ENCODE data around the gene LCA5L.
A peak's percentile ranks its signal among the peaks of the same experiment; 100 is the strongest.
"Not testable (repeated sequence)": the region's sequence is repeated elsewhere in the genome, so short reads cannot be mapped to it uniquely, and the experiment has no call there.

Gene LCA5L

DNA sequence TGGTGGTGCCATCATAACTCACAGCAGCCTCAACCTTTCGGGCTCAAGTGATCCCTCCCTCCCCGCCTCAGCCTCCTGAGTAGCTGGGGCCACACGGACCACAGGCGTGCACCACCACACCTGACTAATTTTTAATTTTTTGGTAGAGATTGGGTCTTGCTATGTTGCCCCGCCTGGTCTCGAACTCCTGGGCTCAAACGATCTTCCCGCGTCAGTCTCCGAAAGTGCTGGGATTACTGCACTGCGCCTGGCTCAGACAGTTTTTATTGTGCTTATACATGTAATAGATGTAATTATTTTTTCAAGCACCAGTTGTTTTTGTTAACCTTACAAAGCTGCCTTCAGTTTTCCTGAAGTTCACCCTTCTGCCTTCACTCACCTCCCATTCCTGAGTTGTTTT lies 58.7 kb downstream of the LCA5L start:
- no peak for DNase-seq

DNA sequence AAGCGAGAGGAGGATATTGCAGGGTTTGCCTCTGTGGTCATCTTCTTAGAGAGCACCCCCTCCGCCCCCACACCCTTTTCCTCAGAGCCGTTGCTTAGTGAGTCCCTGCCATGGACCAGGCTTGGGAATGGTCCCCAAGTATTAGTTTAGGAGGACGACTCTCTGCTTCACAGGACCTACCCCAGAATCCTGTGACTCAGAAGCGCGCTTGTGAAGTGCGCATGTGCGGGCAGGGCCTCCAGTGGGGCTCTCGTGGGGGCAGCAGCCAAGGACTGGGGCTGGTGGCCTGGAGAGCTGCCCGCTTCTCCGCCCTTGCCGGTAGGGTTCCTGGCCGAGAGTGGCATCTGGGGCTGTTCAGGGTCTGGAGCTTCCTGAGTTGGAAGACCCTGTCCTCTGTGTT lies 59.4 kb downstream of the LCA5L start:
- peak; percentile 46 for DNase-seq

DNA sequence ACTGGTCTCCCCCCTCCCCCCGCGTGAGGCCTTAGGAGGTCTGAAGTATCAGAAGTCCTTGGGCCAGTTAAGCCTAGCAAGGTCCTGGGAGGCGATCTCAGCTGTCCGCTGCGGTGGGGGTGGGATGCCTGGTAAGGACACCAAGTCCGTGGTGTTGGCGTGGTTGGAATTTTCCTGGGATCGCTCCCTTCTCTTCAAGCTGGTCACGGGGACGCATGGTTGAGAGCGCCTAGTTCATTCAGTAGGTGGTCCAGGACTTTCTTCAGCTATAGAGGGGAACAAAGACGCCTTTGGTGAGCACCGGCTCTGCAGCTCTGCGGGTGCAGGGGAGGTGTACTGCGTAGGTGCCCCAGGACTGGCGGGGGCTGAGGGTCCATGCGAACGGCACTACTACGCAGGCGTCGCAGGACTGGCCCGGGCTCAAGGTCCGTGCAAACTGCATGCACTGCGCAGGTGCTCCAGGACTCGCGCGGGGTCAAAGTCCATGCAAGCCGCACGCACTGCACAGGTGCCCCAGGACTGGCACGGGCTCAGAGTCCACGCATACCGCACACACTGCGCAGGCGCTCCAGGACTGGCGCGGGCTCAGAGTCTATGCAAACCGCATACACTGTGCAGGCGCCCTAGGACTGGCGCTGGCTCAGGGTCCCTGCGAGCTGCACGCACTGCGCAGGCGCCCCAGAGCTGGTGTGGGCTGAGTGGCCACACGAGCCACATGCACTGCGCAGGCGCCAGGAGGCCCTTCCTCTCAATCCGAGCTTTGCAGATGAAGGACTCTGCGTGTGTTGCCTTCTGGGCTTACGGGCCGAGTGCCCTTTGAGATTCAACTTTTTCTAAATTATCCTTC lies 60.1 kb downstream of the LCA5L start:
- peak; percentile 83 for DNase-seq

DNA sequence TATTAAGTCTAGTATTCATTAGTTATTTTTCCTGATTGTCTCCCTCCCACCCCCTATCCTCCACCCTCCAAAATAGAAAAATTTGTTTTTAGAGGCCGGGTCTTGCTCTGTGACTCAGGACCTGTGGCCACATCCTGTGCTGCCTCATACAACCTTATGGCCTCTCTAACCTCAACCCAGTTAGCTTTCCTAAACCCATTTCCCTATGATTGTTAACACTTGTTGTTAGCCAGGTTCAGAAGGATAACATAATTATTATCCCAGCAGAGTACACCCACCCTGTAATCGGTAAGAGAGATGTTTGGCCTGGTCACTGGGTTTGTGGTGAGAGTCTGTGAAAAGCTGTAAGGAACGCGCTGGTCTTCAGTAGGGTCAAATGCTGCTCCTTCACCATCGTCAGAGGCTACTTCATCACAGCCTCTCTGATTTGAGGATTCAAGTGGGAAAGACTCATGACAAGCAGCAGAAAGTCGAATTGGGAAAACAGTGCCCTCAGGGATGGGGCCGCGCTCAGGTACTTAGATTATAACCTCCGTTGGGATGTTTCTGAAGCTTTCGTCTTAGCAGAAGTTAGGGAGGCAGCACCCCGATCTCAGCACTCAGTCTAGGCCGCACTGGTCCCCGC lies 60.8 kb downstream of the LCA5L start:
- DNase-seq: no peak

DNA sequence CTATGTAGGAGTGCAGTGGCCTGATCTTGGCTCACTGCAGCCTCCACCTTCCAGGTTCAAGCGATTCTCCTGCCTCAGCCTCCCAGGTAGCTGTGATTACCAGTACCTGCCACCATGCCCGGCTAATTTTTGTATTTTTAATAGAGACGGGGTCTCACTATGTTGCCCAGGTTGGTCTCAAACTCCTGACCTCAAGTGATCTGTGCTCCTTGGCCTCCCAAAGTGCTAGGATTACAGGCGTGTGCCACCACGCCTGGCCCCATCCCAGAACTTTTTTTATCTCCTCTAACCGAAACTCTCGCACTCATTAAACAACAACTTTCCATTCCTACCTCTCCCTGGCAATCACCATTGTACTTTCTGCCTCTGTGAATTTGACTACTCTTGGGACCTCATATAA lies 63.5 kb downstream of the LCA5L start:
- DNase-seq: not testable (repeated sequence)

DNA sequence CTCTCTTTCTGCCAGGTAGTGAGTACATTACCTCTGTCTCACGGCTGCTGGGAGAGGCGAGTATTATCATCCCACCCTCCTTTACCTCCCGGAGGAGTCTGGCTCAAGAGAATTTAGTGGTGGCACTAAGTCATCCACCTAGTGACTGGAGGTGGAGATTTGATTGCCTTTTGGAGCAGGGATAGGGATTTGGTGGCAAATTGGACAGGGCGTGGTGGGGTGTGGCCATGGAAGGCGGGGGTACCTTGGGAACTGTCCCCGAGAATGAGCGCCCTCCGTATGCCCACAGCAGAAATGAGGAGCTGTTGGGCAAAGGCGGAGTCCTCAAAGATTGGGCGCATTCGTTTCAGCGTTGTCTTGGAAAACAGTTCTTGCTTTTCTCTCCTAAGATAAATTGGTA lies 64.6 kb downstream of the LCA5L start:
- no peak for DNase-seq

DNA sequence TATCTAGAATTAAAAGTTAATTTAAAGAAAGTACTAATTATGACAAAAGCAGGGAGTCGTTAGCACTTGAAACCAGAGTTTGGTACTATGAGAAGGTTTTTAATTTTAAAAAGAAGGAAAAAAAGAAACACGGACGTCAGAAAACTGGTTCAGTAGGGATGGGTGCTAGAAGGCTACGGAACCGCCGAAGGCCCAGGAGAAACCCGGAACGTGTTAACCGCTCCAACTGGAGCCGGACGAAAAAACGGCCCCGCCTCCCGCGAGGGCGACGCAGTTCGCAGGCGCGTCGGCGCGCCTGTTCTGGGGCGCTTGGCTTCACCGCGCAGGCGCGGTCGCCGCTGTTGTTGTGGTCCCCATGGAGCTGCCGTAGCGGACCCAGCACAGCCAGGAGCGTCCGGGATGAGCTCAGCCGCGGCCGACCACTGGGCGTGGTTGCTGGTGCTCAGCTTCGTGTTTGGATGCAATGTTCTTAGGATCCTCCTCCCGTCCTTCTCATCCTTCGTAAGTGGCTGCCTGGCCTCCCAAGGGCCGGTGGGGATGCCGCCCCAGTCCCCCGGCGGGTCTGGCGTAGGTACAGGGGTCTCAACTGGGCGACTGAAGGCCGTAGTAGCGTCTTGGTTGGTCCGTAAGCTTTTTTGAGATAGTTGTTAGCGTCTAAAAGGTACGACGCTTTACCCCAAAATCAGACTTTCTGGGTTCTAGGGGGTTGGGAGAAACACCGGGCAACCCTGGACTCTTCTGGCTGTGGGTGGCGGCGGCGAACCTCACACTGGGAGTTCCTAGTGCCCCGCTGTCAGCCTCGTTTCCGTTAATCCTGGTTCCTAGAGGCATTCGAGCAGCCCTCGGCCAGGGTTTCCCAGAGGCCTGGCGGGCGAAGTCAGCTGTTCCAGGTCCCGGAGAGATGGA lies 65.3 kb downstream of the LCA5L start:
- peak; percentile 97 for DNase-seq

DNA sequence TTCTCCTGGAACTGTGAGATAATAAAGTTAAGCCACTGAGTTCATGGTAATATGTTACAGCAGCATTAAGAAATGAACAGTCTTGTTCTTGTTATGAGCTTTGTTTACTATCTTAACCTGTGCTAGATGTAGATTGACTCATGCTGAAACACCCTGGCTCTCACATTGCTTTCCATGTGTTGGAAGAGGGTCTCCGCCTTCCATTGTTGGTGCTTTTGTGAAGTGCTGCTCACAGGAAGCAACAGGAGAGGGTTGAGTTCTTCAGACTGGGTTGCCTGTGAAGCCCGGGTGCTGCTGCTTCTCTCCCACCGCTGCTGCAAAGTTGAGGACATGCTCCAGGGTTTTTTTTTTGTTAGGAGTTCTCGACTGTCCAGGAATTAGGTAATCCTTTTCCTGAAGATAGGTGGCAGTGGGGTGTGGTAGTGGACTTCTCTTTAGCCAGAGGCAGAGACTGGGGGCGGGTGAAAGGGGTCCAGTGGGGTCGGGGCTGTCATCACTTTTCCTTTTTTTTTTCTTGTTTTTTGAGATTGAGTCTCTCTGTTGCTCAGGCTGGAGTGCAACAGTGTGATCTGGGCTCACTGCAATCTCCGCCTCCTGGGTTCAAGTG lies 68.0 kb downstream of the LCA5L start:
- DNase-seq: no peak

DNA sequence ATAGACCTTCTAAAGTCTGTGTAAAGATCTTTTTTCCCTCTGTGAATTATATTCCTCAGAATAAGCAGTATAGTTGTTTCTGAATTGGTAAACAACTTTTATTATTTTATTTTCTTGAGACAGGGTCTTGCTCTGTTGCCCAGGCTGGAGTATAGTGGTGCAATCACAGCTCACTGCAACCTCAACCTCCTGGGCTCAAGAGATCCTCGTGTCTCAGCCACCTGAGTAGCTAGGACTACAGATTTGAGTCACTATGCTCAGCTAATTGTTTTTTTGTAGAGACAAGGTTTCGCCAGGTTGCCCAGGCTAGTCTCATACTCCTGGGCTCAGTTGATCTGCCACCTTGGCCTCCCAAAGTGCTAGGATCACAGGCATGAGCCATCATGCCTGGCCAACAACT lies 70.1 kb downstream of the LCA5L start:
- DNase-seq: no peak

DNA sequence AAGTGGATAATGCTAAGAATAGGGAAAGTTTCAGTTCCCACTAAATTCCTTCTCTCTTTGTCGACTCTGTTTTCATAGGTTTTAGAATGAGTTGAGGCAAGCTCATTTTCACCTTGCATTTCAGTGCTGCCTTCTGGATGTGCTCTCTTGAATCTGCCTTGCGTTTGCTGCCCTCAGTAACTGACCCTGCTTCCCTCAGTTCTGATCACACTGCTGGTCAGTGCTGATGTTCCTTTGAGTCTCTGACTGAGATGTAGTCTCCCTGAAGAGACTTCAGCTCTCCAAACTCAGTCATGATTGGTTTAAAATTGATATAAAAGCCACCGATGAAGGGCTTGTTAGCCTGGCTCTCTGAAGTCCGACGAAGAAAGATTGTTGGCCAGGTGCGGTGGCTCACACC lies 71.5 kb downstream of the LCA5L start:
- no peak for DNase-seq

DNA sequence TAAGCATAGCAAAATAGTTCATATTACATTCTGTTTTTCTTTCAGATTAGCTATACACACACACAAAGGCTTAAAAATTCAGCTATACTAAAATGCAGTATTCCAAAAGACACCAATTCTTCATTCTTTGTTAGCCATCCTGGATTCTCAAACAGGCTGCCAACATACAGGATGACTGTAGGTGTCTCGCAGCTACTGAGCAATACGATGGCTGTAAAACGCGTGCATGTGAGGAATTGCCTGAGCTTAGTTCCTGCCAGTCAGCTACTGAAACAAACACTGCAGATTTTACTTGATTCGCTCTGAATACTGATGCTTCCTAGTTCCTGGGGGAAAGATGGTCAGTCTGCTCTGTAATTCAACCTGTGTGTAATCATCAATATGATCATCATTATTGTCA lies 71.9 kb downstream of the LCA5L start:
- peak; percentile 36 for DNase-seq

DNA sequence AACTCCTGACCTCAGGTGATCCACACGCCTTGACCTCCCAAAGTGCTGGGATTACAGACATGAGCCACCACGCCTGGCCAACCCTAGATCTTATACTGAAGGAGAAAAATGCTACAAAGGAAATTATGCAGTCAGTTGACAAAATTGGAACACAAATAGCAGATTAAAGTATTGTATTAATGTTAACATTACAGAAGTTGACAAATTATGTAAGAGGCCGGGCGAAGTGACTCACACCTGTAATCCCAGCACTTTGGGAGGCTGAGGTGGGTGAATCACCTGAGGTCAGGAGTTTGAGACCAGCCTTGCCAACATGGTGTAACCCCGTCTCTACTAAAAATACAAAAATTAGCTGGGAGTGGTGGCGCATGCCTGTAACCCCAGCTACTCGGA lies 75.7 kb downstream of the LCA5L start:
- not testable (repeated sequence) for DNase-seq

DNA sequence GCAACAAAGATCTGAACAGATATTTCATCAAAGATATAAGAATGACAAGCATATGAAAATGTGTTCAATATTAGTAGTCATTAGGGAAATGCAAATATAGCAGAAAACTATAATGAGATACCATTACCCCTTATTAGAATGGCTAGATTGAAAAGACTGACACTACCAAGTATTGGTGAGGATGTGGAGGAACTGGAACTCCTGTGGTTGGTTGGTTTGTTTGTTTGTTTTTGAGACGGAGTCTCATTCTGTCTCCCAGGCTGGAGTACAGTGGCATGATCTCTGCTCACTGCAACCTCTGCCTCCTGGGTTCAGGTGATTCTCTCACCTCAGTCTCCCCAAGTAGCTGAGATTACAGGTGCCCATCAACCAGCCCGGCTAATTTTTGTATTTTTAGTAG lies 77.8 kb downstream of the LCA5L start:
- no peak for DNase-seq

DNA sequence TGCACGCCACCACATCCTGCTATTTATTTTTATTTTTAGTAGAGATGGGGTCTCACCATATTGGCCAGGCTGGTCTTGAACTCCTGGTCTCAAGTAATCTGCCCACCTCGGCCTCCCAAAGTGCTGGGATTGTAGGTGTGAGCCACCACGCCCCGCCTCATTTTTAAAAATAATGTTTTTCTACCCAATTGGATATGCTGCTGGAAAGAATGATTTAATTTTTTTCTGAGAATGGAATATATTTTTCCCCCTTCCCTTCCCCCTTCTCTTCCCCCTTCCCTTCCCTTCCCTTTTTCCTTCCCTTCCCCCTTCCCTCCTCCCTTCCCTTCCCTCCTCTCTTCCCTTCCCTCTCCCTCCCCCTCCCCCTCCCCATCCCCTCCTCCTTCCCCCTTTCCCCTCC lies 79.0 kb downstream of the LCA5L start:
- DNase-seq: no peak

DNA sequence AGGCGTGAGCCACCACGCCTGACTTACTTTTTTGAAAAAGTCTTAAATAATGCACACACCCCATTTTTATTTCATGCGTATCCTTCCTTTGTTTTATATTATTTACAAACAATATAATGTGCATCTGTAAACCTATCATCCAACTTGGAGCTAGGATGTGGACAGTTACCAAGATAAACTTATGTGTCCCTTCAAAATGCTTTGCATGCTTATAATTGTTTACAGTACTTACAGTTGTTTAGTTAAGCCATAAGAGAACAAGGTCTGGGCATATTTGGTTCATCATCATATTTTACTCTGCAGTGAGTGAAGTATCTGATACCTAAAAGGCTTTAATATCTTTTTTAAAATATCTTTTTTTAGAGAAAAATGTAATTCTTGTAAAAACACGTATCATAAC lies 80.6 kb downstream of the LCA5L start:
- no peak for DNase-seq

DNA sequence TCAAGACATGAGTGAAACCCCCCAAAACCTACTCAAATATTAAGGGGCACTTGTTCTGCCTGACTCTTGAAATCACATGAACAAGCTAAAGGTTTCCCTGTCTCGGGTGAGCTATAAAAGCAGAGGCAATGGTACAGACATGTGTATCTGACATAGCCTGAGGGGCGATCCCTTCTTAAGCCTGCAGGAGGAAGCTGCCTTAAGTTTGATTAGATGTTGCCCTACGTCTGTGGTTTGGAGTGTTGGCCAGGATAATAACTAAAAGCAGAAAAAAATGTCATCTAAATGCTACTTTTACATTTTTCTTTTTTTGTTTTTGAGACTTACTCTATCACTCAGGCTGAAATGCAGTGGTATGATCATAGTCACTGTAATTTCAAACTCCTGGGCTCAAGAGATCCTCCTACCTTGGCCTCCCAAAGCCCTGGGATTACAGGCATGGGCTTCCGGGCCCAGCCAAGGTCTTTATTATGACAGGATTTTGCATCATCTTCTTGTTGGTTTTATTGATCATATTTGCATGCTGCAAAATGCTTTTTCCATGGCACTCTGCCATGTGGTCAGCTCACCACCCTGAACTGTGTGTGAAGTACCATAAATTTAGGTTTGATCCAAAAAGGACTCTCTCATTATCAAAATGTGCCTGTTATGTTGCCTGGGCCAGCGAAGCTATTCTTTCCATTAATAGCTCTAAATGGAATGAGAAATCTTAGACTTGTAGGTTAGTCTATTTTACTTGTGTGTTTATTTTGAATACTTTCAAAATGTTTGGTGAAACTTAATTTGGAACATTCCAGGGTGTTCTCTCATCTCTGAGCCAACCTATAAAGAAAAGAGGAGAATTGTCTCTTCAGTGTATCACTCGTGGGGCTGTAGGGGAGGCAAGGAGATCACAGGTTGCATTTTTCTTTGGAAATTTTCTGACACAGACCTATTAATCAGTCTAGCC lies 81.7 kb downstream of the LCA5L start:
- DNase-seq: no peak

DNA sequence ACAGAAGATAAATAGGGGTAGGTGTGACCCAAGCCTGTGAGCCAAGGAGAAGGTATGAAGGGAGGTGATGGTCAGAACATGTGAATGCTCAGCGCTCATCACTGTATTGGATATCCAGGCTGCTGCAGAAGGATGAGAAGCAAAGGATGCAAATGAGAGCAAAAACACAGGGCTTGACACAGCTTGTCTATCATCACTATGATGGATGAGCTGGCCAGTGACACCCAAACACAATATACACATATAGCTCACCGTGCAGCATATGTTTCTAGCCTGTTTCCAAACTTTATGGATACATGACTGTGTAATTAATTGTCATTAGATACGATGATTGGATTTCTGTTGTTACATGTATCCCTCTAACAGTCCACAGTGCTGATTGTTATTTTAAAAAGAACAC lies 82.8 kb downstream of the LCA5L start:
- DNase-seq: no peak

DNA sequence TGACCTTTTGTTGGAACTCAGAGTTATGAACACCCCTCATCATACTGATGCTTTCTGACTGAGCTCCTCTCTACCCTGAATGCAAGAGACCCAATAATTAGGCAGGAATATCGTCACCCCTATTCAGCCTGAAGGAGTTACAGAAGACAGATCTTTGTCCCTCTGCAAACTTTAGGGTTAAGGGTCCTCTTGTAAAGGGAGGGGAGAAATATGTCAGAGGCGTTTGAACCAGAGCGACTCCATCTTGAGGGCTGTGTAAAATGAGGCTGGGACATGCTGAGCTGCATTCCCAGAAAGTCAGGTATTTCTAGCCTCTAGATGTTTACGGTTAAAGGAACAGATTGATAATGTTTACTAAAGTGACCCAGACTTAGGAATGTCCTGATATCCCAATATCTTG lies 86.2 kb downstream of the LCA5L start:
- no peak for DNase-seq
